Hippocampal formation (tissue), 2 donors: Measurements from ENCODE around the gene LY9.
A peak's percentile ranks its signal among the peaks of the same experiment; 100 is the strongest.

ENCODE experiments used
- DNase-seq, 2 donors: peaks; one replicate each; lab custom pipeline; 2025; lab: John Stamatoyannopoulos, UW

Gene LY9

GRCh38 chr1:160836981-160837557, 41.1 kb downstream of the LY9 start:
- DNase-seq = no peak

- DNase-seq = peak in 1 of 2 donors; percentile 3
Measured at GRCh38 chr1:160837558-160838205, 41.7 kb downstream of the LY9 start.

GRCh38 chr1:160838888-160839287, 42.9 kb downstream of the LY9 start:
- DNase-seq = no peak

GRCh38 chr1:160839746-160840145, 43.8 kb downstream of the LY9 start:
- DNase-seq = no peak

- no peak for DNase-seq
Measured at GRCh38 chr1:160841079-160841478, 45.1 kb downstream of the LY9 start.

- DNase-seq = no peak
Measured at GRCh38 chr1:160844447-160845232, 48.7 kb downstream of the LY9 start.

GRCh38 chr1:160846281-160846680, 50.3 kb downstream of the LY9 start:
- no peak for DNase-seq

GRCh38 chr1:160850541-160850940, 54.6 kb downstream of the LY9 start:
- DNase-seq = no peak

- DNase-seq = no peak
Measured at GRCh38 chr1:160850993-160851392, 55.0 kb downstream of the LY9 start.

GRCh38 chr1:160853014-160853413, 57.0 kb downstream of the LY9 start:
- DNase-seq = no peak

GRCh38 chr1:160853754-160854153, 57.8 kb downstream of the LY9 start:
- DNase-seq = no peak

- no peak for DNase-seq
Measured at GRCh38 chr1:160855181-160855981, 59.4 kb downstream of the LY9 start.

GRCh38 chr1:160858097-160858496, 62.1 kb downstream of the LY9 start:
- DNase-seq = no peak

GRCh38 chr1:160858507-160858906, 62.5 kb downstream of the LY9 start:
- no peak for DNase-seq

GRCh38 chr1:160859166-160859565, 63.2 kb downstream of the LY9 start:
- DNase-seq = no peak

- no peak for DNase-seq
Measured at GRCh38 chr1:160860840-160861505, 65.0 kb downstream of the LY9 start.

GRCh38 chr1:160862203-160863060, 66.5 kb downstream of the LY9 start, which contains the start of gene CD244:
Gene CD244 (minus strand): TSS chr1:160862887. CDS start chr1:160862677, 210 bp downstream.
- DNase-seq = no peak

- no peak for DNase-seq
Measured at GRCh38 chr1:160863061-160863773, 67.2 kb downstream of the LY9 start.

GRCh38 chr1:160863774-160864131, 67.8 kb downstream of the LY9 start:
- peak in 1 of 2 donors; percentile 16 for DNase-seq

GRCh38 chr1:160864173-160864572, 68.2 kb downstream of the LY9 start:
- DNase-seq = no peak
